CD4-positive, alpha-beta T cell treated with Interleukin-6 for 4 hours (primary cell): ENCODE results near the gene SPINK5.

Experiments used
- DNase-seq: peaks from one replicate; pipeline ENCODE4 v3.0.0-alpha.2; 2020; ENCODE audit warnings: mixed read lengths

Gene SPINK5

DNA sequence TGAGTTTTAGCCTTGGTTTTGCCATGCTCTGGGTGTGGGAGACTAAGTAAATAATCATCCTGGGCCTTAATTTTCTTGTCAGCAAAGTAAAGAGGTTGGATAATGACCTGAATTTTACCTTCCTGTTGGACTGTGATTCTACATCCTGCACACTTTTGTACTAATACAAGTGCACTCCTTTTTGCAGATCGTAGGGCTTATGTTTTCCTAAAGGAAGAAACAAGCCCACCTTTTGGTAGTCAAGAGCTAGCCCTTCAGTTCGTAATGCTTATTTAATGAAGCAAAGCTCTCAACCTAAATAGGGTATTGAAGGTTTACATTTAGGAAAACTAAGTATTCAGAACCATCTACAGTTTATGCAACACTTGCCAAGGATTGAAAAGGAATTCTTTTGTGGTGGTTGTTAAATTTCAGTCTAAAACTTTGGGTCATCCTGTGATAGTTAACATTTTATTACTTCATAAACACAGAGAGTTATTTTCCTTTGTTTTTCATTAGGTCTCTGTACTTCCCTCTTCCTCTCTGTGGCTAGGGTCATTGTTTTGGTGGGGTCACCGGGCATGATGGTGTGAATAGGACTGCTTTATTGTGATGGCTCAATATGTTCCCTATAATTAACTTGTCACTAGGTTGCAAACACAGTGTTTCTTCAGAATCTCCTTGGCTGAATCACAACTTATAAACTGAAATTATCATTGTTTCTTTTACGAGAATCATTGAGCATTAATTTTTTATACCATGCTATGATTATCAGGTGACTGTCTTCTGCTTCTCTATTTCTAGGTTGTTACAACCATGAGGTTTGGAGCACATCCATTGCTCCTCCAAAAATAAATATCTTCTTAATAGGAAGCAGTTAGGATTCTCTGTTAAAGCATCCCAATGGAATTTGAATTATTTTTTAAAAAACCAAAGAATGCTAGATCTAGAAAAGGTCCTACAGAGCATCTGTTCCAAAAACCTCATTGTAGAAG lies 28.5 kb downstream of the SPINK5 start:
- no peak for DNase-seq

DNA sequence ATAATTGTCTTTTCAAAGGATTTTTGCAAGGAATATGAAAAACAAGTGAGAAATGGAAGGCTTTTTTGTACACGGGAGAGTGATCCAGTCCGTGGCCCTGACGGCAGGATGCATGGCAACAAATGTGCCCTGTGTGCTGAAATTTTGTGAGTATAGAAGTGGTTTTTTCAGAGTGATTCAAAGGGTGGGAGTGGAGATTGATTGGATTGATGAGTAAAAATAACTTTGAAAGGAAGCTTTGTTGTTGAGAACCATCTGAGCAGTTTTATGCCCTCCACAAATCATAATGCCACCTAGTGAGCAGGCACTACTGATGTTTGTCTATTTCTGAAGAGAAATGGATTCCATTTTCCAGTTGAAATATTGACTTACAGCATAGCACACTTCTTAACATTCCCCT lies 30.6 kb downstream of the SPINK5 start:
- no peak for DNase-seq

GRCh38 chr5:148104226-148104625 lies 40.4 kb downstream of the SPINK5 start:
- no peak for DNase-seq

DNA sequence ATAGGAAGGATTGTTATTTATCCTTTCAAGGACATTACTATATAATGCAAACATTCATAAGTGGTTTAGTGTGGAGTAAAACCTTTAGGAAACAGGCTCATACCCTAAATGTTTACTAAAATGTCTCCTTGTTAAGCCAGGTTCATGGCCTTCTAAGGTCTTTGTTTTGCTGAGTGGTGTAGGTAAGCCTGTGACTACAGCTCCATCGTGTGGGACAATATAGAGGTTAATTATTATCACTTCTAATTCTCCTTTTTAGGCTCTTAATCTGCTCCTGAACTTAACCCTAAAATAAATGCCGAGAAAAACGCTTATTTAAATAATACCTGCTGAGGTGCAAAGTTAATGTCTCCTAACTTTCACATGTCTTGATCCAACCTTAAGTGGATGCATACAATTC lies 43.8 kb downstream of the SPINK5 start:
- no peak for DNase-seq

- no peak for DNase-seq
Observed at GRCh38 chr5:148113243-148113642, 49.5 kb downstream of the SPINK5 start.

- DNase-seq = no peak
Observed at GRCh38 chr5:148120317-148120716, 56.5 kb downstream of the SPINK5 start.

DNA sequence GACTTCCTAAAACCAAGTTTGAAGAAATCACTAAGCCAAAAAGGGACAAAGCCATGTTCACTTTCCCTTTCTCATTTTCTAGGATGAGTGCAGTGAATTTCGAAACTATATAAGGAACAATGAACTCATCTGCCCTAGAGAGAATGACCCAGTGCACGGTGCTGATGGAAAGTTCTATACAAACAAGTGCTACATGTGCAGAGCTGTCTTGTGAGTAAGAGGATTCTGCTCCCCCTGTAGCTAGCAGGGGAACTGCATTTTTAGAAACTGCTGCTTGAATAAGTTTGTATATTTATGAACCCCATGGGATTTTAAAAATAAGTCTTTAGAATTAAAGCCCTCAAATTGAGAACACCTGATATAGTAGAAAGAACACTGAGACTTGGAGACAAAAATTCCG lies 61.9 kb downstream of the SPINK5 start:
- DNase-seq = no peak

DNA sequence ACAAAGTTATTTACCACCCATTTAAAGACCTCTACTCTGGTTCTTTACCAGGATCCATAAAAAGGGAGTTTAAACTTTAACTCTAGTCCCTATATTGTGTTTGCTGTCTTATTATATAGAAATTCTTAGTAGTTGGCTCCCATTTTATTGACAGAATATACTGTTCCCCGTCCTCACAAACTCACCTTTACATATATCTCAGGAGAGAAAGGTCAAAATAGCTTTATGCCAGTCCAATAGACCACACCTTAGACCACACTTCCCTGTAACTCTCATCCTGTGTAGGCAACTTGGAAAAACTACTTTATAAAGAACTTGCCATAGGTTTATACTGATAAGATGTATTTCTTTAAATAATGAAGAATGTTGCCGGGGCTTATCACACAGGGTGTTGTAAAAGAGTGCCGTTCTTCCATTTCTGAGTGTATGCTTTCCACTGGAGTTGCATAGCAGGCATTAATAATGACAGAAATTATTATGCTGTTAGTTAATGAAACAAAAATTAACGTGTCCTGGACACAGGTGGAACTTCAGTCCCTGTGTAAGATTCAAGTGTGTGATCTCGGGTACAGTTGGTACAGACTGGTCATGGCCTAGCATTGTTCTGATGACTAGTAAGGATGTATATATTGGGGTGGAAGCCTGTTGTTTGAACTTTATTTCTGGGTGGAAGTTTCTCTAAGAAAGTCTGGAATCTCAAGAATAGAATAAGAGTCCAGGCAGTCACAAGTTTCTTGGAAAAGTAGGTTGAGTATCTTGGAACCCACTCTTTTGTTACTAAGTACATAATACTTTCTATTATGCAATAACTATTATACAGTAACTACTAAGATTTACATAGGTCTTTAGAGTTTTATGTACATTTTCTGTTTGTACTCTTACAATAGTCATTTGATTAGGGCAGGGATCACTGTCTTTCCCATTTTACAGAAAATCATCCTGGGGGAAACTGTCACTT lies 71.6 kb downstream of the SPINK5 start:
- DNase-seq = no peak

DNA sequence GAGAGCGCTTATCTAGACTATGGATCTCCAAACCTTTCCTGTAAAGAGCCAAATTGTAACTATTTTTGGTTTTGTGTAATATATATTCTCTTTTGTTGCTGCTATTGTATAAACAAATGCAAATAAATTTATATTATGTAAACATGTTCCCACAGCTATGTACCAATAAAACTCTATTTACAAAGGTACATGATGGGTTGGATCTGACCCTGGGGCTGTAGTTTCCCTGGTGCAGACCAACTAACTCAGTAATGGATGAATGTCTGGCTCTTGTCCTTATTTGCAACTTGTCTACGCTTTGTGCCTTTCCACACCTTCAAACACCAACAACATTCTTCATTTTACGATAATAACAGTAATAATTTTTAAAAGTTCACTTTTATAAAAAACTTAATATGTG lies 77.1 kb downstream of the SPINK5 start:
- no peak for DNase-seq

DNA sequence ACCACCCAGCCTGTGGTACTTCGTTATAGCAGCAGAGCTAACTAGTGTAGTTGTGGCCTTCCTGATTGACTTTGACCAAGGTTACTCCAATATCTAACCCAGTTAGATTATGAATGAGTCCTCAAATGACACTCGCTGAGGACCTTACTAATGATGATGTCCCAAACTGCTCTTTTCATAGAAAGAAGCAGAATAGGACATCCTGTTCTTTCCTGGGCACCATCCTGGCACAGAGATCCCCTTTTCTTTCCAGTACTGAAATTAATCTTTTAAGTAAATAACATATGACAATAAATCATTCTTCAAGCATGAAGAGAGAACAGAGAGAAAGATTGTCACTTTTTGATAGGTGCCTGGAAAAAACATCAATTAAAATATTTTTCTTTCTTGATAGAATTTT lies 77.9 kb downstream of the SPINK5 start:
- DNase-seq = no peak

- DNase-seq = no peak
Observed at GRCh38 chr5:148145916-148146315, 82.1 kb downstream of the SPINK5 start.

DNA sequence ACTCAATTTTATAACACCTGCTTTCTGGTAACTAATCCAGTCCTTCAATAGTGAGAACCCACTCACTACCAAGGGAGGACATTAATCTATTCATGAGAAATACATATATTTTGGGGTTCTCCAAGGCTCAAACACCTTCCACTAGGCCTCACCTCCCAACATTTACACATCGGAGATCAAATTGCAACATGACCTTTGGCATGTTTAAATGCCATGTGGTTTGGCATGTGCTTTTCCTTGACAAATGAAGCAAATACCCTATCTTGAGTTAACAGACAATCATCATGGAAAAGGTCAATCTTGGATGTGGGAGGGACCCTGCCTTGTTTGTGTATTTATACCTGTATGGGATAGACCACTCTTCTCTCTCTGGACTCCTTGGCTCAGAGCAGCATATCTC lies 82.7 kb downstream of the SPINK5 start:
- DNase-seq = no peak

GRCh38 chr5:148147415-148147814 lies 83.6 kb downstream of the SPINK5 start:
- DNase-seq = no peak

DNA sequence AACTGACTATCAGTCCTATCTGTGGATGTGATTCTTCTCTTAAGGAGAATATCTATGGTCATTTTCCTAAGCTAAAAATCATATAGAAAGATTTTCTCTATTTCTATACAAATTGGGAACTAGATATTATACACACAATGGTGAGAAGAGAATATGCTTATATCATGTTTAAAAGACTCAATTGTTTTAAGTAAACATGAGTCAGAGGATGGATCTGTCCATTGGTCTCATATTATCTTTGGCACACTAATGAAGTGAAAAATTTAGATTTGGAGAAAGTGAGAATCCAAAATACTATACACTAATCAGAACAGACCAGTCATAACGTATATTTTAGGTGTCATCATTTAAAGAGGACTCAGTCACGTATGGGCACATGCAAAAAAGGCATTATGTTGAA lies 88.1 kb downstream of the SPINK5 start:
- no peak for DNase-seq

GRCh38 chr5:148152781-148153180 lies 89.0 kb downstream of the SPINK5 start:
- no peak for DNase-seq

DNA sequence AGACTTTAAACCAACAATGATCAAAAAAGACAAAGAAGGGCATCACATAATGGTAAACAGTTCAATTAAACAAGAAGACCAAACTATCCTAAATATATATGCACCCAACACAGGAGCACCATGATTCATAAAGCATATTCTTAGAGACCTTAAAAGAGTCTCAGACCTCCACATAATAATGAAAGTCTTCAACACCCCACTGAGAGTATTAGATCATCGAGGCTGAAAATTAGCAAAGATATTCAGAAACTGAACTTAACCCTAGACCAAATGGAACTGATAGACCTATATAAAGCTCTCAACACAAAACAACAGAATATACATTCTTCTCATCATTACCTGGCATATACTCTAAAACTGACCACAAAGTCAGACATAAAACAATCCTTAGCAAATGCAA lies 92.8 kb downstream of the SPINK5 start:
- DNase-seq = no peak

DNA sequence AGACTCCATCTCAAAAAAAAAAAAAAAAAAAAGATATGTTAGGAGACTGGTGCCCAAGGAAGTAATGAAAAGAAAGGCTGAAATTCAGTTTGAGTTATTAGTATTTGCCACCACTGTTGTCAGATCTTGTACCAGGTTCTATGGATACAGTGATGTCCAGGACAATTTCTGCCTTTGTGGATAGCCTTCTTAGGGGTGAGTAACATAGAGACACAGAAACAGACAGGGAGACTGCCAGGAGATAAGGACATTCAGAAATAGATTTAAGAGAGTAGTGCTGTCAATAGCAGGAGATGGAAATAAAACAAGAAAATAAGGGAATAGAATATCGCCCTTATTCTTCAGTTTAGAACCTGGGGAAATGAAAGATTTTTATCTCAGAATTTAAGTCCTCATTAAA lies 98.3 kb downstream of the SPINK5 start:
- DNase-seq = no peak

GRCh38 chr5:148163345-148163744 lies 99.6 kb downstream of the SPINK5 start:
- DNase-seq = no peak

DNA sequence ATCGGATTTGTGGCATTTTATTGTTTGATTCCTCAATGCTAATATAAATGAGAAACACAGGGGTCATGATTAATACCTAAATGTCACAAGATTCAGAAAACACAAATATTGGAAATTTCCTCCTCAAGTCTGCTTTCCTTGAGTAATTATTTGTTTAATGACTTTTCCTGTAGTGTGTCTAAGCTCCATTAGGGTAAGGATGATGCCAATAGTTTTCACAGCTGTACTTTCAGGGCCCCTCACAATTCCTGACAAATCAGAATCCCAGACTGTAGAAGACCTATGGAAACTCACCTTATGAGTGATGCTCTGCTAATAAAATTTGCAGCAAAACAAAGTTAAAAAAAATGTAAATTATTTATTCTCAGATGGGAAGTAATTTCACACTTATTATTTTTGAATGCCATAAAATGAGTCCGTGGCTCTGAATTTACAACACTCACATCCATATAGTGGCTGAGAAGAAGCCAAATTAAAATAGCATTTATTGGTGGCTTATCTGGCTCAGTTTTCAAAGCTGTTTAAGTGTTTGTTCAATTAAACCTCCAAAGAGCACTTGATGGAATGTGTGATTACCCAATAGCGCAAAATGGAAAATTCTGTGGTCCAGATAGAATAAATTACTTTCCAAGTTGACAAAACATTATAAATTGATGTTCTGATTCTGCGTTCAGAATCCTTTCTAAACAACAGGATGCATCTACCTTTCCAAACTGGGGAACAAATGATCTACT lies 102.9 kb downstream of the SPINK5 start:
- DNase-seq = no peak

GRCh38 chr5:148168246-148168645 lies 104.5 kb downstream of the SPINK5 start, which contains the start of gene SPINK14:
Gene SPINK14 (plus strand): TSS chr5:148168546. CDS start chr5:148169733, 1,187 bp downstream.
- no peak for DNase-seq

DNA sequence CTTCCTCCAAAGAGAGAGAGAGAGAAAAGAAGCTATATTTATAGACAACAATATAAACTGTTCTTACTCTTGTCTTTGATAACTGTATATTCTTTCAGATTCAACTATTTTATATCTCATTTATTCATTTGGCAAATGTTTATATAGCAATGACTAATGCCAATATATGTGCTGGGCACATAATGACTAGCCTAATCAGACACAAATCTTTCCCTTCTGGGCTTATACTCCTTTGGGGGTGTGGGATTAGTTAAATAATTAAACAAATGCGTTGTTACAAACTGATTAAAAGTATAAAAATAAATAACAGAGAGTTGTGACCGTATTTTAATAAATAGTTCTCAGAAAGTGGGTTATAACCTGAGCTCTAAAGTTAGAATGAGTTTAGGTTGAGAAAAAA lies 108.6 kb downstream of the SPINK5 start:
- DNase-seq = no peak

- no peak for DNase-seq
Observed at GRCh38 chr5:148176480-148176879, 112.7 kb downstream of the SPINK5 start.

DNA sequence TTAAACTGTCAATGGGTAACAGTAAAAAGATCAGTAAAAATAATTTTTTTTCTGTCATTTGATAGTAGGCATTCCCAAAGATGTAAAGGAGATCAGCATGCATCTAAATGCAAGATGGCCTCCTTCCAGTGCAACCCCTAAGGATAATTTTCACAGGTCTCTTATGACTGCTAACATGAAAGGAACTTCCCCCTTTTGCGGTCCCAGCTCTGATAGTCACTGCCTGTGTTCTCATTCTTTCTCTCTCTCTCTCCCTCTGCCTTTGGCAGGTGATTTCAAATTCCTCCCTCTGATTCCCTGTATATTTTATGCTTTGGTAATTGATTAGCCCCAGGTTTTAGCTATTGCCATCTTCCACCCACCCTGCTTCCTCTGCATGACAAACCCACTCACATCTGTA lies 113.4 kb downstream of the SPINK5 start:
- DNase-seq = no peak
